KMS-11 (cell line): ENCODE results near the gene TNFAIP8L1.

Experiments used
- H2AFZ ChIP-seq: fragments of 200-600 bp; sonication (generic); 2 replicates; pipeline ENCODE4 v1.6.1; 2016; ENCODE audit warnings: antibody characterized with exemption, mixed run types, low read depth
- H3K27ac ChIP-seq: fragments of 200-600 bp; sonication (generic); 2 replicates; pipeline ENCODE4 v1.6.1; 2016; ENCODE audit warnings: mild to moderate bottlenecking, mixed run types
- H3K27me3 ChIP-seq: fragments of 200-600 bp; sonication (generic); 2 replicates; pipeline ENCODE4 v1.6.1; 2017; ENCODE audit warnings: mild to moderate bottlenecking, low read depth, mixed run types, moderate library complexity; ENCODE audit not compliant: insufficient read depth
- H3K36me3 ChIP-seq: fragments of 200-600 bp; sonication (generic); 2 replicates; pipeline ENCODE4 v1.6.1; 2017; ENCODE audit warnings: mild to moderate bottlenecking, mixed run types; ENCODE audit not compliant: insufficient read depth
- H3K4me1 ChIP-seq: fragments of 200-600 bp; sonication (generic); 2 replicates; pipeline ENCODE4 v1.6.1; 2016; ENCODE audit warnings: mild to moderate bottlenecking, low read depth, mixed run types; ENCODE audit not compliant: poor library complexity, severe bottlenecking
- H3K4me2 ChIP-seq: fragments of 200-600 bp; sonication (generic); 2 replicates; pipeline ENCODE4 v1.7.0; 2016; ENCODE audit warnings: mild to moderate bottlenecking, mixed run types
- H3K4me3 ChIP-seq: fragments of 200-600 bp; sonication (generic); IDR thresholded peaks from 2 replicates; pipeline ENCODE4 v1.6.1; 2017; ENCODE audit warnings: low read depth, low read length, mixed read lengths; ENCODE audit not compliant: insufficient read depth
- H3K79me2 ChIP-seq: fragments of 200-600 bp; sonication (generic); 2 replicates; pipeline ENCODE4 v1.6.1; 2016; ENCODE audit warnings: low read depth, mixed run types; ENCODE audit not compliant: insufficient read depth
- H3K9ac ChIP-seq: fragments of 200-600 bp; sonication (generic); 2 replicates; pipeline ENCODE4 v1.6.1; 2016; ENCODE audit warnings: mild to moderate bottlenecking, mixed run types
- H4K20me1 ChIP-seq: fragments of 200-600 bp; sonication (generic); 2 replicates; pipeline ENCODE4 v1.6.1; 2016; ENCODE audit warnings: mild to moderate bottlenecking, mixed run types; ENCODE audit not compliant: insufficient read depth
- TF ChIP-seq, protein P1 (sequence below): fragments of 200-600 bp; sonication (generic); conservative IDR thresholded peaks from 2 replicates; pipeline ENCODE4 v1.6.1; 2017; ENCODE audit warnings: low read depth, mild to moderate bottlenecking, antibody characterized with exemption, low read length, moderate library complexity, mixed read lengths

TNFAIP8L1 gene

DNA sequence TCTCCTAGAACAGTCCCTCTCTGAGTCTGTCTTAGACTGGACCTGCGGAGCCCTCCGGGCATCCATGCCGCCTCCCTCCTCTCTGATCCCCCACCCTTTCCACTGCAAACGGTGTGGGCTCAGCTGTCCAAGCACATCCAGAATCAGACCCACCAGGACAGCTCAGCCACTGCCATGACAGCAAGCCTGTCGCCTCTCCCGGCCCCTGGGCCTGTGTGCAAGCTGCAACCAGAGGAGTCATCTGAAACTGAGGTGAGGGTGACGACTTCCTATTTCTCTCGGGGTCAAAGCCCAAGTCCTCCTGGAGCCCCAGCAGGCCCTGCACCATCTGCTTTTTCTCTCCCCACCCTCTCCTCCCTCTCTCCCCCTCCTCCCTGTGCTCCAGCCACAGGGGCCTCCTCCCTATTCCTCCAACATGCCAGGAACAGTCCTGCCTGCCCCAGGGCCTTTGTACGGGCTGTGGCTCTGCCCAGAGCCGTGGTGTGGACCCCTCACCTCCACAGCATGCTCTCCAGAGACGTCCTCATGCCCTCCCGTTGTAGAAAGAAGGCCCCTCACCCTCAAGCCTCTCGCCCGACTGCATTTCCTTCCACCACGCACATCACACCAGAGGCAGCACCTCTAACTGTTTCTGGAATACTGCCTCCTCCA is 54.3 kb downstream of the TNFAIP8L1 start:
- Histone ChIP-seq H3K36me3 (no peaks in the 10 kb centered on the region), H3K4me1 (peaks cover 57% of the 10 kb centered on the region), H3K27me3 (no peaks in the 10 kb centered on the region), H4K20me1 (no peaks in the 10 kb centered on the region), H3K4me2 (peak overlapping the region; percentile 100), H3K27ac (peak overlapping the region; percentile 96), H3K9ac (peak overlapping the region; percentile 62), H3K79me2 (no peaks in the 10 kb centered on the region), H2AFZ (peak overlapping the region; percentile 32), H3K4me3 (no peak overlapping the region)
- TF ChIP-seq, protein P1, sequence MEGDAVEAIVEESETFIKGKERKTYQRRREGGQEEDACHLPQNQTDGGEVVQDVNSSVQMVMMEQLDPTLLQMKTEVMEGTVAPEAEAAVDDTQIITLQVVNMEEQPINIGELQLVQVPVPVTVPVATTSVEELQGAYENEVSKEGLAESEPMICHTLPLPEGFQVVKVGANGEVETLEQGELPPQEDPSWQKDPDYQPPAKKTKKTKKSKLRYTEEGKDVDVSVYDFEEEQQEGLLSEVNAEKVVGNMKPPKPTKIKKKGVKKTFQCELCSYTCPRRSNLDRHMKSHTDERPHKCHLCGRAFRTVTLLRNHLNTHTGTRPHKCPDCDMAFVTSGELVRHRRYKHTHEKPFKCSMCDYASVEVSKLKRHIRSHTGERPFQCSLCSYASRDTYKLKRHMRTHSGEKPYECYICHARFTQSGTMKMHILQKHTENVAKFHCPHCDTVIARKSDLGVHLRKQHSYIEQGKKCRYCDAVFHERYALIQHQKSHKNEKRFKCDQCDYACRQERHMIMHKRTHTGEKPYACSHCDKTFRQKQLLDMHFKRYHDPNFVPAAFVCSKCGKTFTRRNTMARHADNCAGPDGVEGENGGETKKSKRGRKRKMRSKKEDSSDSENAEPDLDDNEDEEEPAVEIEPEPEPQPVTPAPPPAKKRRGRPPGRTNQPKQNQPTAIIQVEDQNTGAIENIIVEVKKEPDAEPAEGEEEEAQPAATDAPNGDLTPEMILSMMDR: no peak

DNA sequence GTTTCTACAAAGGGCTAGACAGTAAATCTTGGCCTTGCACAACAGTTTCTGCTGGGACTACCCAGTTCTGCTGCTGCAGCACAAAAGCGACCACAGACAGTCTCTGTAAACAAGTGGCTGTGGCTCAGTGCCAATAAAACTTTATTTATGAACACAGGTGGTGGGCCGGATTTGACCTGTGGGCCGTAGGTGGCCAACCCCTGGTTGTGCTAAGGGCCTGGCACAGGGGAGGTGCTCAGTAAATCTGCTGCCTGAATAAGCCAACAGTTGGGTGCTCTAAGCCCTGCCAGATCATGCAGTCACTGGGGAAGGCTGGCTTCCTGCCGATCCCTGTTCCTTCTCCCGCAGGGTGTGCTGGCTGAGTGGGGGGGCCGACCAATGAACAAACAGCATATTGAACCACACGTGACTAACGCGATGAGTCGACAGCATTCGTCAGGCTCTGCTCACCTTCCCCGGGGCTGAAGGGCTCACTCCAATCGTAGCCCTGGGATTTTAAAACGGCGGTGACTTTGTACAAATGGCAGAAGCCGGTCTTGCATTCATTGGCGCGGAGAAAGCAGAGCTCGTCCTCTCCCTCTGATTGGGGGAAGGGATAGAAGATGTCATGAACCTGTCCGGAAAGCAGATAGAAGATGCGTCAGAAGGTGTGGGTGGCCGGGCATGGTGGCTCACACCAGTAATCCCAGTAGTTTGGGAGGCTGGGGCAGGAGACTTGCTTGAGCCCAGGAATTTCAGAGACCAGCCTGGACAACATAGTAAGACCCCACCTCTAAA is 55.1 kb downstream of the TNFAIP8L1 start:
- Histone ChIP-seq H3K9ac (peak overlapping the region; percentile 62), H3K4me2 (peak overlapping the region; percentile 100), H3K27ac (peak overlapping the region; percentile 96), H3K79me2 (no peaks in the 10 kb centered on the region), H3K27me3 (no peaks in the 10 kb centered on the region), H3K36me3 (no peaks in the 10 kb centered on the region), H3K4me3 (no peak overlapping the region), H4K20me1 (no peaks in the 10 kb centered on the region), H2AFZ (no peak overlapping the region), H3K4me1 (peaks cover 57% of the 10 kb centered on the region)
- TF ChIP-seq, protein P1: no peak

DNA sequence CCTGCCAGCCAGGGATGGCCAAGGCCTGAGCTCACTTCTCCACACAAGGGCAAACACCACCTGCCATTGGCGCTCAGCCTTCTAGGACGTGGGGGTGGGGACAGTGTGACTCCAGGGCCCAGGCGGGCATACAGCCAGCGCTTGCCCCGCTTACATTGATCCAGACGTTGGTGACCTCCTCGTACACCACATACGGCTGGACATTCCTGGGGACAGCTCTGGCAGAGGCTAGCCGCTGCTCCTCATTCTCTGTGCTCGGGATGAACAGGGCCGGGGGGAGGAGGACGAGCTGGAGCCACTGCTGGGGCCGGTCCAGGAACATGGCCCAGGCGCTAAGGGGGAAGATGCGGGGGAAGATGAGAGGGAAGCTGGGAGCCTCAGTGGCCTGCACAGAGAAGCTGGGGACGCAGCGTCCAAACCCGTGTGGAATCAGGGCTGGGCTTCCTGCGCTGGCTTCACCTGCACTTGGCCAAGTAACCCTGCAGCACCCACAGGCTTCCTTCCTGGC is 56.0 kb downstream of the TNFAIP8L1 start:
- Histone ChIP-seq H3K27ac (peak overlapping the region; percentile 96), H3K4me3 (no peak overlapping the region), H4K20me1 (no peaks in the 10 kb centered on the region), H3K79me2 (no peaks in the 10 kb centered on the region), H3K9ac (no peak overlapping the region), H3K4me1 (peaks cover 57% of the 10 kb centered on the region), H3K27me3 (no peaks in the 10 kb centered on the region), H2AFZ (no peak overlapping the region), H3K4me2 (no peak overlapping the region), H3K36me3 (no peaks in the 10 kb centered on the region)
- TF ChIP-seq, protein P1: no peak

DNA sequence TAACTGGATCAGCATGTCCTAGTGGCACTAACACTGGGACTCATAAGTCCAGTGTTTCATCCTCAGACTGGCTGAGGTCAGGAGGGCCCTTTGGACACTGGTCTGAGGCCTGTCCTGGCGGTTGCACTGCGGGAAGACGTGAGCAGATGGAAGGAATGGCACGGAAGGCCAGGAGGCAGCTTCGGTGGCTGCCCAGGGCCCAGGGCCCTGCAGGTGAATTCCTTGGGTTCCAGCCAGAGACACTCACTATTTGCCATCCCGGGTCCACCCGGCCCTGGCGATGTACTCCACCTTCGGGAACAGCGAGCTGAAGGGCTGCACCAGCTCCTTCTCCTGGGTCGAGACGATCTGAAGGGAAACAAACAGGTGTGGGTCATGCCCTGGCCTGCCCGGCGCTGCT is 58.0 kb downstream of the TNFAIP8L1 start:
- H2AFZ ChIP-seq: no peak overlapping the region
- no peaks in the 10 kb centered on the region for H3K79me2 ChIP-seq
- no peak overlapping the region for H3K27ac ChIP-seq
- H4K20me1 ChIP-seq: no peaks in the 10 kb centered on the region
- no peaks in the 10 kb centered on the region for H3K36me3 ChIP-seq
- H3K4me1 ChIP-seq: peaks cover 38% of the 10 kb centered on the region
- H3K27me3 ChIP-seq: no peaks in the 10 kb centered on the region
- no peak overlapping the region for H3K4me3 ChIP-seq
- H3K4me2 ChIP-seq: no peak overlapping the region
- no peak overlapping the region for H3K9ac ChIP-seq
- TF ChIP-seq, protein P1: no peak
